CD8-positive, alpha-beta memory T cell (primary cell): ENCODE data around the gene CREB3L1. TPM values are rescaled to one million over a fixed set of nuclear protein-coding genes. Genes with fewer than 3 reads are reported as not detected.
A peak's percentile ranks its signal among the peaks of the same experiment; 100 is the strongest.

Experiments used
- CTCF ChIA-PET: fragments of 350-600 bp; sonication (Branson Sonifier 250); formaldehyde crosslinking; loops from one replicate; lab custom pipeline; 2021; ENCODE audit warnings: antibody characterized with exemption; lab: Charles Lee
- POLR2A ChIA-PET: fragments of 350-600 bp; sonication (Branson Sonifier 250); formaldehyde crosslinking; loops from one replicate; lab custom pipeline; 2021; ENCODE audit warnings: antibody characterized with exemption; lab: Charles Lee
- DNase-seq, 5 donors: peaks; one replicate each; pipeline versions ENCODE4 v3.0.0 to v3.0.0-alpha.2; 2020 to 2022; ENCODE audit warnings: mixed read lengths in 1 of 5
- H3K27ac ChIP-seq: one replicate; pipeline ENCODE4 v1.7.0; 2013; ENCODE audit warnings: low read depth, mild to moderate bottlenecking, low read length, moderate library complexity
- H3K27me3 ChIP-seq: 2 replicates; pipeline ENCODE4 v1.7.0; 2013; ENCODE audit warnings: low read length, mild to moderate bottlenecking; ENCODE audit not compliant: insufficient read depth, poor library complexity, severe bottlenecking
- H3K36me3 ChIP-seq: 2 replicates; pipeline ENCODE4 v1.7.0; 2013; ENCODE audit warnings: mild to moderate bottlenecking, low read length, moderate library complexity; ENCODE audit not compliant: insufficient read depth
- H3K4me1 ChIP-seq: 2 replicates; pipeline ENCODE4 v1.7.0; 2013; ENCODE audit warnings: mild to moderate bottlenecking, low read length, moderate library complexity; ENCODE audit not compliant: insufficient read depth
- H3K4me3 ChIP-seq: 2 replicates; pipeline ENCODE4 v1.7.0; 2013; ENCODE audit warnings: mild to moderate bottlenecking, low read length
- H3K9me3 ChIP-seq: 2 replicates; pipeline ENCODE4 v1.7.0; 2013; ENCODE audit warnings: mild to moderate bottlenecking, low read length
- H3K27ac Mint-ChIP-seq, 8 donors: one replicate each; pipeline ENCODE4 v1.8.0; 2020 to 2021; ENCODE audit warnings: mixed read lengths in 8 of 8, mild to moderate bottlenecking in 6 of 8, inconsistent platforms in 3 of 8, moderate library complexity in 3 of 8
- H3K27me3 Mint-ChIP-seq, 2 donors: one replicate each; pipeline ENCODE4 v1.8.0; 2020 to 2021; ENCODE audit warnings: mixed read lengths in 2 of 2, mild to moderate bottlenecking in 1 of 2, moderate library complexity in 1 of 2
- H3K36me3 Mint-ChIP-seq, 3 donors: one replicate each; pipeline ENCODE4 v1.8.0; 2020 to 2021; ENCODE audit warnings: mixed read lengths in 3 of 3, inconsistent platforms in 1 of 3, mild to moderate bottlenecking in 1 of 3
- H3K4me1 Mint-ChIP-seq, 3 donors: one replicate each; pipeline ENCODE4 v1.8.0; 2020 to 2021; ENCODE audit warnings: mixed read lengths in 3 of 3, inconsistent platforms in 1 of 3, mild to moderate bottlenecking in 1 of 3
- H3K4me3 Mint-ChIP-seq, 7 donors: one replicate each; pipeline ENCODE4 v1.8.0; 2020 to 2021; ENCODE audit warnings: mixed read lengths in 7 of 7, mild to moderate bottlenecking in 6 of 7, moderate library complexity in 4 of 7, inconsistent platforms in 2 of 7
- H3K9me3 Mint-ChIP-seq, 5 donors: one replicate each; pipeline ENCODE4 v1.8.0; 2020 to 2022; ENCODE audit warnings: mixed read lengths in 5 of 5, mild to moderate bottlenecking in 3 of 5, moderate library complexity in 2 of 5, inconsistent platforms in 1 of 5
- polyA plus RNA-seq: library from polyadenylated mRNA; unstranded; fragments of 300-500 nt; fragmentation: Illumina TruSeq; gene quantifications from one replicate; pipeline ENCODE4 v1.2.3, GENCODE V29; 2021
- total RNA-seq, 2 experiments: library from RNA; stranded (reverse); gene quantifications; one replicate each; pipeline ENCODE4 v1.2.3, GENCODE V29; 2021

CREB3L1 gene
- total and polyA plus RNA-seq, 3 experiments from 2014 or later = not detected

DNA sequence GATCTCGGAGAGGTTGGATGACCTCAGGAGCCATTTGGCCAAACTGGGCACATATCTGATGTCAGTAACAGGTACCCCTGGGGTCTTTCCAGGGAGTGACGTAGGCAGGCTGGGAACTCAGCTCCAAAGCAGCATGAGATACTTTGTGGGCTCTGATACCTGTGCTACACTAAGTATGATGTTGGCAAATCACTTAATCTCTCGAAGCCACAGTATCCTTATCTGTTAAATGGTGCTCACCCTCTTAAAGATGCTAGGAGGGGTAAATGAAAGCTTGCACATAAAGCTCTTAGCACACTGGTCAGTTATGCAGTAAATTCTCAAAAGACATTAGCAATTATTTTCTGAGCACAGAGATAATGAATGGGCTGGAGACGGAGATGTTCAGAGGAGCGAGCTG lies 52.7 kb downstream of the CREB3L1 start:
- Mint-ChIP-seq H3K36me3 (peaks cover 0 to 2% (median 0%) of the 10 kb centered on the region in 3 donors), H3K4me3 (peak overlapping the region in 5 of 7 donors; percentile 20 to 68 (median 54)), H3K27ac (peak overlapping the region in 5 of 8 donors; percentile 17 to 96 (median 80)), H3K27me3 (peaks cover 34 to 49% of the 10 kb centered on the region in 2 donors), H3K4me1 (peaks cover 29 to 41% (median 35%) of the 10 kb centered on the region in 3 donors), H3K9me3 (peaks cover 0 to 2% (median 0%) of the 10 kb centered on the region in 5 donors)
- ChIA-PET POLR2A (interaction anchor here (0.7 to 3.6 kb wide), 2 partner anchors 12 to 18 kb away, joined by 3 to 32 read pairs; partner anchors contain the start of gene DGKZ), CTCF (interaction anchor here (1.0 to 8.6 kb wide), 6 partner anchors 14 to 90 kb away, joined by 4 to 67 read pairs (median 6); partner anchors contain the start of gene DGKZ)
- Histone ChIP-seq H3K4me1 (peaks cover 41% of the 10 kb centered on the region), H3K27ac (no peak overlapping the region), H3K9me3 (no peaks in the 10 kb centered on the region), H3K27me3 (no peaks in the 10 kb centered on the region), H3K36me3 (no peaks in the 10 kb centered on the region), H3K4me3 (peak overlapping the region; percentile 47)
- DNase-seq = no peak

- peaks cover 0 to 2% (median 0%) of the 10 kb centered on the region in 5 donors for H3K9me3 Mint-ChIP-seq
- Histone ChIP-seq H3K4me1 (peaks cover 43% of the 10 kb centered on the region), H3K4me3 (peak overlapping the region; percentile 47), H3K36me3 (no peaks in the 10 kb centered on the region), H3K9me3 (no peaks in the 10 kb centered on the region), H3K27ac (no peak overlapping the region), H3K27me3 (no peaks in the 10 kb centered on the region)
- H3K4me3 Mint-ChIP-seq = peak overlapping the region; percentile 51 to 83 (median 56)
- peaks cover 34 to 46% of the 10 kb centered on the region in 2 donors for H3K27me3 Mint-ChIP-seq
- peaks cover 29 to 41% (median 35%) of the 10 kb centered on the region in 3 donors for H3K4me1 Mint-ChIP-seq
- H3K36me3 Mint-ChIP-seq = peaks cover 0 to 2% (median 0%) of the 10 kb centered on the region in 3 donors
- CTCF ChIA-PET = interaction anchor here (1.0 to 8.6 kb wide), 6 partner anchors 14 to 91 kb away, joined by 4 to 67 read pairs (median 6); partner anchors contain the start of gene DGKZ
- peak overlapping the region; percentile 25 to 96 (median 48) for H3K27ac Mint-ChIP-seq
- POLR2A ChIA-PET = interaction anchor here (0.6 to 3.6 kb wide), 3 partner anchors 13 to 379 kb away, joined by 3 to 32 read pairs (median 3); partner anchors contain the start of gene DGKZ
- DNase-seq = no peak
Measured at GRCh38 chr11:46330563-46331281, 53.3 kb downstream of the CREB3L1 start.

- H3K4me3 ChIP-seq = peak overlapping the region; percentile 47
- POLR2A ChIA-PET = interaction anchor here (0.6 to 3.6 kb wide), 2 partner anchors 17 to 380 kb away, joined by 3 to 32 read pairs; partner anchors contain the start of gene DGKZ
- no peak overlapping the region for H3K27ac ChIP-seq
- H3K27me3 ChIP-seq = no peaks in the 10 kb centered on the region
- peaks cover 50% of the 10 kb centered on the region for H3K4me1 ChIP-seq
- peak in 2 of 5 donors; percentile 49 to 82 for DNase-seq
- Mint-ChIP-seq H3K27ac (peak overlapping the region; percentile 25 to 91 (median 43)), H3K27me3 (peaks cover 34 to 50% of the 10 kb centered on the region in 2 donors), H3K4me3 (peak overlapping the region; percentile 52 to 84 (median 68)), H3K36me3 (peaks cover 0 to 2% (median 0%) of the 10 kb centered on the region in 3 donors), H3K9me3 (peaks cover 0 to 2% (median 0%) of the 10 kb centered on the region in 5 donors), H3K4me1 (peaks cover 29 to 41% (median 35%) of the 10 kb centered on the region in 3 donors)
- H3K9me3 ChIP-seq = no peaks in the 10 kb centered on the region
- H3K36me3 ChIP-seq = no peaks in the 10 kb centered on the region
- CTCF ChIA-PET = interaction anchor here (1.5 to 8.6 kb wide), 4 partner anchors 13 to 92 kb away, joined by 5 to 67 read pairs (median 34); partner anchors contain the start of gene DGKZ
Measured at GRCh38 chr11:46331282-46331984, 54.0 kb downstream of the CREB3L1 start.

DNA sequence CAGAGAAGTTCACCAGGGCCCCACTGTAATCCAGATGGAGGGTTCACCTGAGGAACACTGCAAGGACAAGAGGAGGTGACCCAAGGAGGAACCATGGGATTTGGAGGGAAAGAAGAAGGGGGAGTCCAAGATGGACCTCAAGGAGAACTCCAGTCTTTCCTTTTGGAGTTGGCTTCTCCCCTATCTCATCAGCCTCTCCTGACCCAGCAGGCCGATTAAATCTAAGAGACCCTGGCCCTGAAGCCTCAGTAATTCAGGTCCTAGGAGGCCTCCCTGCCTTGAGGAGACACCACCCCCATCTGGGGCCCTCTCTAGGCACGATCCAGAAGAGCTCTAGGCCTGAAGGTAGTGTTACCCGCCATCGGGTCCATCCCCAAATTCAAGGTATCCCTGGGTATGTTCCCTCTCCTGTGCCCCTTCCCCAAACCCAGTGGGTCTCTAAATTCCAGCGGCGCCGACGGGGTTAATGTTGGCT lies 54.7 kb downstream of the CREB3L1 start:
- ChIA-PET CTCF (interaction anchor here (1.0 to 8.6 kb wide), 6 partner anchors 12 to 93 kb away, joined by 3 to 67 read pairs (median 11); partner anchors contain the start of gene DGKZ), POLR2A (interaction anchor here (3.6 kb wide), 1 partner anchor 16 kb away, joined by 32 read pairs; the partner anchor contains the start of gene DGKZ)
- H3K9me3 ChIP-seq = no peaks in the 10 kb centered on the region
- peaks cover 29 to 41% (median 35%) of the 10 kb centered on the region in 3 donors for H3K4me1 Mint-ChIP-seq
- H3K27me3 ChIP-seq = no peaks in the 10 kb centered on the region
- no peak for DNase-seq
- H3K4me3 ChIP-seq = peak overlapping the region; percentile 47
- H3K9me3 Mint-ChIP-seq = peaks cover 0 to 2% (median 0%) of the 10 kb centered on the region in 5 donors
- H3K36me3 ChIP-seq = no peaks in the 10 kb centered on the region
- no peaks in the 10 kb centered on the region for H3K36me3 Mint-ChIP-seq
- H3K4me3 Mint-ChIP-seq = peak overlapping the region; percentile 52 to 84 (median 68)
- peaks cover 52% of the 10 kb centered on the region for H3K4me1 ChIP-seq
- peak overlapping the region in 7 of 8 donors; percentile 25 to 91 (median 50) for H3K27ac Mint-ChIP-seq
- peaks cover 30 to 44% of the 10 kb centered on the region in 2 donors for H3K27me3 Mint-ChIP-seq
- H3K27ac ChIP-seq = no peak overlapping the region

DNA sequence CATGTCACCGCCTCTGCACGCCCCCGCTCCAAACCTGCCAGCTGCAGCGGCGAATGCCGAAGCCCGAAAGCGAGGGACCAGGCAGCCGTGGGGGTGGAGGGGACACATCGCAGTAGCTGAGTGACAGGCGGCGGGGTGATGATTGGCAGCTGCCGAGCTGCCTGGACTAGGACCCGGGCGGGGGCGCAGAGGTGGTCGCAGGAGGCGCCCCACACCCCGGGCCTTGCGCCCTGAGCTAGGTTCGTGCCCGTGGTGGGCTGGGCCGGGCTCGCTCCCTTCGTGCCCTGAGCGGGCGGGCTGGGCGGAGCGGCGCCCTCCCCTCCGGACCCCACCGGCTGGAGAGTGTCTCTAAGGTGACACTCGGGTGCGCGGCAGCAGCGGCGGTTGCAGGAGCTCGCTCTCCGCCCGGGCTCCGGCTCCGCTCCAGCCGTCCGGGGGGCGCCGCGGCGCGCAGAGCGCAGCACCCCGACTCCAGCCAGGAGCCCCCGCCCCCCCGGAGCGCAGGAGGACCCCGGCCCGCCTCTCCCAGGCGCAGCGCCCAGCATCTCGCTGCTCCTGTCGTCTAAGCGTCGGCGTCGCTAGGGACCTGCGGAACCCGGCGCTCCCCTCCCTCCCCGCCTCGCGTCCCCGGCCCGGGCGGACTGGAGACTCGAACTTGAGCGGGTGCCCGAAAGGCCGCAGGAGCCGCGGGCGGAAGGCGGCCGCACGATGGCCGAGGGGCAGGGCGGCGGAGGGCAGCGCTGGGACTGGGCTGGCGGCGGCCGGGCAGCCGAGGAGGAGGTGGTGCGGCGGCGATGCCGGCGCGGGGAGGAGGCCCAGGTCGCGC lies 55.3 kb downstream of the CREB3L1 start:
- peak in 2 of 5 donors; percentile 16 to 67 for DNase-seq
- H3K4me1 Mint-ChIP-seq = peaks cover 29 to 41% (median 35%) of the 10 kb centered on the region in 3 donors
- no peak overlapping the region for H3K27ac ChIP-seq
- CTCF ChIA-PET = interaction anchor here (0.8 to 8.6 kb wide), 8 partner anchors 12 to 93 kb away, joined by 3 to 67 read pairs (median 5); partner anchors contain the start of gene DGKZ
- H3K27ac Mint-ChIP-seq = peak overlapping the region in 4 of 8 donors; percentile 12 to 73 (median 38)
- POLR2A ChIA-PET = interaction anchor here (0.7 to 3.6 kb wide), 2 partner anchors 15 to 20 kb away, joined by 3 to 32 read pairs; partner anchors contain the start of gene DGKZ
- peaks cover 56% of the 10 kb centered on the region for H3K4me1 ChIP-seq
- H3K36me3 Mint-ChIP-seq = no peaks in the 10 kb centered on the region
- H3K4me3 Mint-ChIP-seq = peak overlapping the region; percentile 52 to 84 (median 74)
- H3K9me3 Mint-ChIP-seq = peaks cover 0 to 2% (median 0%) of the 10 kb centered on the region in 5 donors
- H3K27me3 ChIP-seq = no peaks in the 10 kb centered on the region
- peak overlapping the region; percentile 64 for H3K4me3 ChIP-seq
- peaks cover 29 to 41% of the 10 kb centered on the region in 2 donors for H3K27me3 Mint-ChIP-seq
- no peaks in the 10 kb centered on the region for H3K36me3 ChIP-seq
- no peaks in the 10 kb centered on the region for H3K9me3 ChIP-seq

GRCh38 chr11:46333394-46333947 lies 56.0 kb downstream of the CREB3L1 start:
- peak in 2 of 5 donors; percentile 12 to 54 for DNase-seq
- POLR2A ChIA-PET = interaction anchor here (0.7 to 3.6 kb wide), 2 partner anchors 15 to 19 kb away, joined by 3 to 32 read pairs; partner anchors contain the start of gene DGKZ
- Histone ChIP-seq H3K9me3 (no peaks in the 10 kb centered on the region), H3K4me3 (peak overlapping the region; percentile 64), H3K27ac (no peak overlapping the region), H3K27me3 (no peaks in the 10 kb centered on the region), H3K36me3 (no peaks in the 10 kb centered on the region), H3K4me1 (peaks cover 62% of the 10 kb centered on the region)
- Mint-ChIP-seq H3K4me1 (peaks cover 29 to 41% (median 35%) of the 10 kb centered on the region in 3 donors), H3K4me3 (peak overlapping the region; percentile 32 to 80 (median 77)), H3K9me3 (peaks cover 0 to 2% (median 0%) of the 10 kb centered on the region in 5 donors), H3K36me3 (no peaks in the 10 kb centered on the region), H3K27ac (peak overlapping the region in 4 of 8 donors; percentile 24 to 82 (median 52)), H3K27me3 (peaks cover 28 to 41% of the 10 kb centered on the region in 2 donors)
- CTCF ChIA-PET = interaction anchor here (0.8 to 8.6 kb wide), 7 partner anchors 11 to 91 kb away, joined by 3 to 67 read pairs (median 5); partner anchors contain the start of gene DGKZ
